Esophagus (tissue), 2 donors: ENCODE results near the gene VGLL4. TPM values are rescaled to one million over a fixed set of nuclear protein-coding genes. Genes with fewer than 3 reads are reported as not detected.

Experiments
- H3K27ac ChIP-seq, 2 donors: one replicate each; pipeline ENCODE4 v1.5.1; 2013; ENCODE audit warnings: low read depth in 2 of 2, mild to moderate bottlenecking in 2 of 2, inconsistent platforms in 1 of 2, low read length in 1 of 2, moderate library complexity in 1 of 2
- H3K27me3 ChIP-seq, 2 donors: one replicate each; pipeline ENCODE4 v1.6.1; 2013; ENCODE audit warnings: low read length in 2 of 2, control low read depth in 1 of 2, mild to moderate bottlenecking in 1 of 2; ENCODE audit not compliant: insufficient read depth in 2 of 2, control insufficient read depth in 1 of 2
- H3K36me3 ChIP-seq, 2 donors: one replicate each; pipeline ENCODE4 v1.6.1; 2013; ENCODE audit warnings: low read length in 1 of 2; ENCODE audit not compliant: control insufficient read depth in 2 of 2, insufficient read depth in 2 of 2
- H3K4me1 ChIP-seq, 2 donors: one replicate each; pipeline ENCODE4 v1.6.1; 2013; ENCODE audit warnings: low read length in 1 of 2; ENCODE audit not compliant: control insufficient read depth in 2 of 2, insufficient read depth in 2 of 2
- H3K4me3 ChIP-seq, 2 donors: one replicate each; pipeline ENCODE4 v1.5.1; 2013; ENCODE audit warnings: low read length in 2 of 2, mild to moderate bottlenecking in 2 of 2, low read depth in 1 of 2, moderate library complexity in 1 of 2
- H3K9me3 ChIP-seq, 2 donors: one replicate each; pipeline ENCODE4 v1.6.1; 2013; ENCODE audit warnings: mild to moderate bottlenecking in 2 of 2, low read depth in 1 of 2, low read length in 1 of 2, moderate library complexity in 1 of 2; ENCODE audit not compliant: control insufficient read depth in 2 of 2, insufficient read depth in 1 of 2
- WGBS, 2 donors: extraction: QIAGEN DNeasy Blood & Tissue Kit; methylation state at CpG; one replicate each; pipeline ENCODE4 v1.1.7; 2013; 5-methylcytosine and 5-hydroxymethylcytosine counted together
- polyA plus RNA-seq, 2 donors: library from polyadenylated mRNA; stranded (reverse); fragments of 200-250 nt; gene quantifications; one replicate each; pipeline ENCODE4 v1.2.3, GENCODE V29; 2013
- donor health status: healthy with polysubstance abuse.
- donor health status: Bipolar disorder and iron deficiency.

The VGLL4 gene
- polyA plus RNA-seq, 2 donors: 23.1 to 26.3 TPM

- peak overlapping the region in 1 of 2 donors; percentile 64 for H3K4me3 ChIP-seq
Measured at GRCh38 chr3:11641316-11641682, 2.4 kb downstream of the VGLL4 start.

GRCh38 chr3:11640009-11640673 is 3.6 kb downstream of the VGLL4 start:
- WGBS, 2 donors: 84% methylated on average over 9 of the region's 9 CpGs
- Histone ChIP-seq H3K27ac (peak overlapping the region in 1 of 2 donors; percentile 49), H3K4me3 (no peak overlapping the region)

More at GRCh38 chr3:11641316-11641682, 2.4 kb downstream of the VGLL4 start:
- H3K36me3 ChIP-seq: no peaks in the 10 kb centered on the region
- H3K4me1 ChIP-seq: peaks cover 5% of the 10 kb centered on the region in 2 donors
- WGBS, 2 donors: 9 to 10% methylated on average over 2 of the region's 2 CpGs
- H3K27ac ChIP-seq: peak overlapping the region in 1 of 2 donors; percentile 34
- no peaks in the 10 kb centered on the region for H3K9me3 ChIP-seq
- no peaks in the 10 kb centered on the region for H3K27me3 ChIP-seq

GRCh38 chr3:11638495-11639358 is 5.0 kb downstream of the VGLL4 start:
- H3K27ac ChIP-seq: peak overlapping the region; percentile 57 to 67

More at GRCh38 chr3:11640009-11640673, 3.6 kb downstream of the VGLL4 start:
- Histone ChIP-seq H3K36me3 (no peaks in the 10 kb centered on the region), H3K27me3 (no peaks in the 10 kb centered on the region), H3K4me1 (peaks cover 5% of the 10 kb centered on the region in 2 donors), H3K9me3 (no peaks in the 10 kb centered on the region)

GRCh38 chr3:11637901-11638458 is 5.7 kb downstream of the VGLL4 start:
- Histone ChIP-seq H3K27ac (peak overlapping the region; percentile 57 to 67), H3K4me1 (peaks cover 5% of the 10 kb centered on the region in 2 donors)

More at GRCh38 chr3:11638495-11639358, 5.0 kb downstream of the VGLL4 start:
- Histone ChIP-seq H3K4me1 (peaks cover 5% of the 10 kb centered on the region in 2 donors), H3K4me3 (no peak overlapping the region), H3K27me3 (no peaks in the 10 kb centered on the region), H3K9me3 (no peaks in the 10 kb centered on the region), H3K36me3 (no peaks in the 10 kb centered on the region)
- 68 to 77% methylated on average over 16 to 17 of the region's 17 CpGs for WGBS, 2 donors

GRCh38 chr3:11636394-11636770 is 7.3 kb downstream of the VGLL4 start:
- WGBS, 2 donors: 26 to 52% methylated on average over 3 of the region's 3 CpGs
- Histone ChIP-seq H3K27ac (no peak overlapping the region), H3K4me3 (no peak overlapping the region), H3K36me3 (no peaks in the 10 kb centered on the region), H3K4me1 (peaks cover 5% of the 10 kb centered on the region in 2 donors), H3K9me3 (no peaks in the 10 kb centered on the region), H3K27me3 (no peaks in the 10 kb centered on the region)

More at GRCh38 chr3:11637901-11638458, 5.7 kb downstream of the VGLL4 start:
- 37% methylated on average over 11 of the region's 11 CpGs for WGBS, 2 donors
- Histone ChIP-seq H3K9me3 (no peaks in the 10 kb centered on the region), H3K36me3 (no peaks in the 10 kb centered on the region), H3K4me3 (no peak overlapping the region), H3K27me3 (no peaks in the 10 kb centered on the region)

- H3K36me3 ChIP-seq: no peaks in the 10 kb centered on the region
- peaks cover 5% of the 10 kb centered on the region in 2 donors for H3K4me1 ChIP-seq
- H3K27ac ChIP-seq: no peak overlapping the region
- no peaks in the 10 kb centered on the region for H3K9me3 ChIP-seq
- H3K4me3 ChIP-seq: no peak overlapping the region
- 42 to 65% methylated on average over 7 of the region's 7 CpGs for WGBS, 2 donors
- no peaks in the 10 kb centered on the region for H3K27me3 ChIP-seq
Measured at GRCh38 chr3:11635680-11636393, 7.9 kb downstream of the VGLL4 start.

GRCh38 chr3:11634974-11635612 is 8.6 kb downstream of the VGLL4 start:
- 48 to 53% methylated on average over 4 of the region's 4 CpGs for WGBS, 2 donors
- Histone ChIP-seq H3K27ac (no peak overlapping the region), H3K9me3 (no peaks in the 10 kb centered on the region), H3K27me3 (no peaks in the 10 kb centered on the region), H3K36me3 (no peaks in the 10 kb centered on the region), H3K4me1 (peaks cover 5% of the 10 kb centered on the region in 2 donors), H3K4me3 (no peak overlapping the region)

GRCh38 chr3:11634081-11634635 is 9.6 kb downstream of the VGLL4 start:
- Histone ChIP-seq H3K9me3 (no peaks in the 10 kb centered on the region), H3K27me3 (no peaks in the 10 kb centered on the region), H3K36me3 (no peaks in the 10 kb centered on the region), H3K4me3 (no peak overlapping the region), H3K27ac (peak overlapping the region in 1 of 2 donors; percentile 13), H3K4me1 (peaks cover 2 to 3% of the 10 kb centered on the region in 2 donors)
- 70 to 74% methylated on average over 11 of the region's 11 CpGs for WGBS, 2 donors
